ENCODE measurements around the gene SLC35D1.
"Not testable (repeated sequence)": the region's sequence is repeated elsewhere in the genome, so short reads cannot be mapped to it uniquely, and the experiment has no call there.

The SLC35D1 gene

GRCh38 chr1:67078291-67078690, 24.3 kb upstream of the SLC35D1 start:
- no peak overlapping the region for H2AFZ ChIP-seq
- no peak overlapping the region for H3K9ac ChIP-seq
- H3K4me3 ChIP-seq (ENCODE audit: low read depth, low read length): no peak overlapping the region
- no peak for TF ChIP-seq CTCF (IDR thresholded peaks at IDR 0.05)
- no peak overlapping the region for H3K4me2 ChIP-seq (ENCODE audit: low read length)
- no peaks in the 10 kb centered on the region for H3K79me2 ChIP-seq
- H3K27me3 ChIP-seq (ENCODE audit: control insufficient read depth, insufficient read depth, low read length): no peaks in the 10 kb centered on the region
- H3K4me1 ChIP-seq: no peaks in the 10 kb centered on the region
- no peaks in the 10 kb centered on the region for H3K36me3 ChIP-seq (ENCODE audit: control insufficient read depth, insufficient read depth, low read length)
- no peak overlapping the region for H3K27ac ChIP-seq
- no peaks in the 10 kb centered on the region for H3K9me3 ChIP-seq (ENCODE audit: control insufficient read depth, low read length)

GRCh38 chr1:67077593-67077992, 23.6 kb upstream of the SLC35D1 start:
- Histone ChIP-seq H3K36me3 (ENCODE audit: control insufficient read depth, insufficient read depth, low read length) (no peaks in the 10 kb centered on the region), H2AFZ (no peak overlapping the region), H3K9me3 (ENCODE audit: control insufficient read depth, low read length) (no peaks in the 10 kb centered on the region), H3K4me1 (no peaks in the 10 kb centered on the region), H3K27ac (no peak overlapping the region), H3K79me2 (no peaks in the 10 kb centered on the region), H3K9ac (no peak overlapping the region), H3K27me3 (ENCODE audit: control insufficient read depth, insufficient read depth, low read length) (no peaks in the 10 kb centered on the region), H3K4me2 (ENCODE audit: low read length) (no peak overlapping the region), H3K4me3 (ENCODE audit: low read depth, low read length) (no peak overlapping the region)
- no peak for TF ChIP-seq CTCF (IDR thresholded peaks at IDR 0.05)

GRCh38 chr1:67072749-67073148, 18.8 kb upstream of the SLC35D1 start:
- no peak overlapping the region for H3K4me3 ChIP-seq (ENCODE audit: low read depth, low read length)
- TF ChIP-seq CTCF (IDR thresholded peaks at IDR 0.05): no peak
- no peaks in the 10 kb centered on the region for H3K27me3 ChIP-seq (ENCODE audit: control insufficient read depth, insufficient read depth, low read length)
- no peak overlapping the region for H3K4me2 ChIP-seq (ENCODE audit: low read length)
- no peak overlapping the region for H3K27ac ChIP-seq
- H2AFZ ChIP-seq: no peak overlapping the region
- no peaks in the 10 kb centered on the region for H3K4me1 ChIP-seq
- no peaks in the 10 kb centered on the region for H3K36me3 ChIP-seq (ENCODE audit: control insufficient read depth, insufficient read depth, low read length)
- no peaks in the 10 kb centered on the region for H3K9me3 ChIP-seq (ENCODE audit: control insufficient read depth, low read length)
- no peaks in the 10 kb centered on the region for H3K79me2 ChIP-seq
- no peak overlapping the region for H3K9ac ChIP-seq

DNA sequence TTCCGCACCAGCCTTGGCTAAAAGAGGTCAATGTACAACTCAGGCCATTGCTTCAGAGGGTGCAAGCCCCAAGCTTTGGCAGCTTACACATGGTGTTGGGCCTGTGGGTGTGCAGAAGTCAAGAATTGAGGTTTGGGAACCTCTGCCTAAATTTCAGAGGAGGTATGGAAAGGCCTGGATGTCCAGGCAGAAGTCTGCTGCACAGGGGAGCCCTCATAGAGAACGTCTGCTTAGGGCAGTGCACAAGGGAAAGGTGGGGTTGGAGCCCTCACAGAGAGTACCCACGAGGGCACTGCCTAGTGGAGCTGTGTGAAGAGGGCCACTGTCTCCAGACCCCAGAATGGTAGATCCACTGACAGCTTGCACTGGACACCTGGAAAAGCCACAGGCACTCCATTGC, 13.7 kb upstream of the SLC35D1 start:
- not testable (repeated sequence) for H2AFZ ChIP-seq; H3K4me2 ChIP-seq (ENCODE audit: low read length); H3K27ac ChIP-seq; H3K79me2 ChIP-seq; H3K4me3 ChIP-seq (ENCODE audit: low read depth, low read length); H3K9me3 ChIP-seq (ENCODE audit: control insufficient read depth, low read length); H3K4me1 ChIP-seq; H3K36me3 ChIP-seq (ENCODE audit: control insufficient read depth, insufficient read depth, low read length); H3K27me3 ChIP-seq (ENCODE audit: control insufficient read depth, insufficient read depth, low read length); H3K9ac ChIP-seq

- H3K27me3 ChIP-seq (ENCODE audit: control insufficient read depth, insufficient read depth, low read length): no peaks in the 10 kb centered on the region
- no peak for TF ChIP-seq CTCF (IDR thresholded peaks at IDR 0.05)
- no peak overlapping the region for H3K4me3 ChIP-seq (ENCODE audit: low read depth, low read length)
- H3K79me2 ChIP-seq: no peaks in the 10 kb centered on the region
- no peaks in the 10 kb centered on the region for H3K9me3 ChIP-seq (ENCODE audit: control insufficient read depth, low read length)
- H2AFZ ChIP-seq: no peak overlapping the region
- H3K9ac ChIP-seq: no peak overlapping the region
- H3K4me1 ChIP-seq: no peaks in the 10 kb centered on the region
- no peaks in the 10 kb centered on the region for H3K36me3 ChIP-seq (ENCODE audit: control insufficient read depth, insufficient read depth, low read length)
- no peak overlapping the region for H3K4me2 ChIP-seq (ENCODE audit: low read length)
- H3K27ac ChIP-seq: no peak overlapping the region
These were observed 8.5 kb upstream of the SLC35D1 start for GRCh38 chr1:67062412-67062811.
